Measurements from ENCODE around the gene POR. TPM values are rescaled to one million over a fixed set of nuclear protein-coding genes. Genes with fewer than 3 reads are reported as not detected.

POR gene
- total RNA-seq, 1 experiment from 2014 or later: 45.1 TPM

- no peak overlapping the region for H3K4me3 Mint-ChIP-seq (ENCODE audit: unreplicated experiment)
- H3K36me3 Mint-ChIP-seq (ENCODE audit: insufficient read depth, unreplicated experiment): peaks cover 31% of the 10 kb centered on the region
- ChIA-PET POLR2A (interaction anchor here (1.0 kb wide), 1 partner anchor 9 kb away, joined by 3 read pairs; no protein-coding TSS in a partner anchor), CTCF (no interaction called here)
- no peak for DNase-seq (ENCODE audit: unreplicated experiment)
- H3K4me1 Mint-ChIP-seq (ENCODE audit: insufficient read depth, unreplicated experiment): peaks cover 5% of the 10 kb centered on the region
- no peaks in the 10 kb centered on the region for H3K9me3 Mint-ChIP-seq (ENCODE audit: unreplicated experiment)
- H3K27ac Mint-ChIP-seq (ENCODE audit: low read depth, unreplicated experiment): no peak overlapping the region
- no peak for TF ChIP-seq CTCF (IDR thresholded peaks at IDR 0.05; ENCODE audit: unreplicated experiment)
- intact Hi-C loops (cut with micrococcal nuclease): no loop called here
- BruUV-seq (replicated peaks): no TSS peak
- no peaks in the 10 kb centered on the region for H3K27me3 Mint-ChIP-seq (ENCODE audit: insufficient read depth, unreplicated experiment)
Measured at GRCh38 chr7:75985009-75985517, 70.1 kb downstream of the POR start.

DNA sequence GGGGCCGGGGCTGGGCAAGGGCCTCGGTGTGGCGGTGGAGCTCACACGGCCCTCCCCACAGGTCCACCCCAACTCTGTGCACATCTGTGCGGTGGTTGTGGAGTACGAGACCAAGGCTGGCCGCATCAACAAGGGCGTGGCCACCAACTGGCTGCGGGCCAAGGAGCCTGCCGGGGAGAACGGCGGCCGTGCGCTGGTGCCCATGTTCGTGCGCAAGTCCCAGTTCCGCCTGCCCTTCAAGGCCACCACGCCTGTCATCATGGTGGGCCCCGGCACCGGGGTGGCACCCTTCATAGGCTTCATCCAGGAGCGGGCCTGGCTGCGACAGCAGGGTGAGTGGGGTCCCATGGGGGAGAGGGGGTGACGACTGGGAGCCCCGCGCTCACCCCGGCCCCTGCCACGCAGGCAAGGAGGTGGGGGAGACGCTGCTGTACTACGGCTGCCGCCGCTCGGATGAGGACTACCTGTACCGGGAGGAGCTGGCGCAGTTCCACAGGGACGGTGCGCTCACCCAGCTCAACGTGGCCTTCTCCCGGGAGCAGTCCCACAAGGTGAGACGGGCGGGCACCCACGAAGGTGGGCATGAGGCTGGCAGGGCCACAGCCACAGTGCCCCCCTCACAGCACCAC lies 70.7 kb downstream of the POR start:
- TF ChIP-seq CTCF (IDR thresholded peaks at IDR 0.05; ENCODE audit: unreplicated experiment): no peak
- ChIA-PET CTCF (no interaction called here), POLR2A (interaction anchor here (1.0 kb wide), 1 partner anchor 10 kb away, joined by 3 read pairs; no protein-coding TSS in a partner anchor)
- no peak overlapping the region for H3K27ac Mint-ChIP-seq (ENCODE audit: low read depth, unreplicated experiment)
- TSS peak; percentile 55 for BruUV-seq (replicated peaks)
- no peak for DNase-seq (ENCODE audit: unreplicated experiment)
- peaks cover 10% of the 10 kb centered on the region for H3K4me1 Mint-ChIP-seq (ENCODE audit: insufficient read depth, unreplicated experiment)
- peaks cover 31% of the 10 kb centered on the region for H3K36me3 Mint-ChIP-seq (ENCODE audit: insufficient read depth, unreplicated experiment)
- H3K9me3 Mint-ChIP-seq (ENCODE audit: unreplicated experiment): no peaks in the 10 kb centered on the region
- H3K27me3 Mint-ChIP-seq (ENCODE audit: insufficient read depth, unreplicated experiment): no peaks in the 10 kb centered on the region
- no peak overlapping the region for H3K4me3 Mint-ChIP-seq (ENCODE audit: unreplicated experiment)
- intact Hi-C loops (cut with micrococcal nuclease): no loop called here

DNA sequence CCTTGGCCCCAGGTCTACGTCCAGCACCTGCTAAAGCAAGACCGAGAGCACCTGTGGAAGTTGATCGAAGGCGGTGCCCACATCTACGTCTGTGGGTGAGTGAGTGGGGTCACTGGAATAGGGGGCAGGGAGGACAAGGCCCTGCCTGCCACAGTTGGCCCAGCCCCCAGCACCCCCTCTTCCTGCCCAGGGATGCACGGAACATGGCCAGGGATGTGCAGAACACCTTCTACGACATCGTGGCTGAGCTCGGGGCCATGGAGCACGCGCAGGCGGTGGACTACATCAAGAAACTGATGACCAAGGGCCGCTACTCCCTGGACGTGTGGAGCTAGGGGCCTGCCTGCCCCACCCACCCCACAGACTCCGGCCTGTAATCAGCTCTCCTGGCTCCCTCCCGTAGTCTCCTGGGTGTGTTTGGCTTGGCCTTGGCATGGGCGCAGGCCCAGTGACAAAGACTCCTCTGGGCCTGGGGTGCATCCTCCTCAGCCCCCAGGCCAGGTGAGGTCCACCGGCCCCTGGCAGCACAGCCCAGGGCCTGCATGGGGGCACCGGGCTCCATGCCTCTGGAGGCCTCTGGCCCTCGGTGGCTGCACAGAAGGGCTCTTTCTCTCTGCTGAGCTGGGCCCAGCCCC lies 71.3 kb downstream of the POR start:
- DNase-seq (ENCODE audit: unreplicated experiment): no peak
- intact Hi-C loops (cut with micrococcal nuclease): no loop called here
- Mint-ChIP-seq H3K27me3 (ENCODE audit: insufficient read depth, unreplicated experiment) (no peaks in the 10 kb centered on the region), H3K4me3 (ENCODE audit: unreplicated experiment) (no peak overlapping the region), H3K27ac (ENCODE audit: low read depth, unreplicated experiment) (no peak overlapping the region), H3K36me3 (ENCODE audit: insufficient read depth, unreplicated experiment) (peaks cover 31% of the 10 kb centered on the region), H3K4me1 (ENCODE audit: insufficient read depth, unreplicated experiment) (peaks cover 16% of the 10 kb centered on the region), H3K9me3 (ENCODE audit: unreplicated experiment) (no peaks in the 10 kb centered on the region)
- CTCF ChIA-PET: no interaction called here
- POLR2A ChIA-PET: no interaction called here
- no TSS peak for BruUV-seq (replicated peaks)
- no peak for TF ChIP-seq CTCF (IDR thresholded peaks at IDR 0.05; ENCODE audit: unreplicated experiment)

DNA sequence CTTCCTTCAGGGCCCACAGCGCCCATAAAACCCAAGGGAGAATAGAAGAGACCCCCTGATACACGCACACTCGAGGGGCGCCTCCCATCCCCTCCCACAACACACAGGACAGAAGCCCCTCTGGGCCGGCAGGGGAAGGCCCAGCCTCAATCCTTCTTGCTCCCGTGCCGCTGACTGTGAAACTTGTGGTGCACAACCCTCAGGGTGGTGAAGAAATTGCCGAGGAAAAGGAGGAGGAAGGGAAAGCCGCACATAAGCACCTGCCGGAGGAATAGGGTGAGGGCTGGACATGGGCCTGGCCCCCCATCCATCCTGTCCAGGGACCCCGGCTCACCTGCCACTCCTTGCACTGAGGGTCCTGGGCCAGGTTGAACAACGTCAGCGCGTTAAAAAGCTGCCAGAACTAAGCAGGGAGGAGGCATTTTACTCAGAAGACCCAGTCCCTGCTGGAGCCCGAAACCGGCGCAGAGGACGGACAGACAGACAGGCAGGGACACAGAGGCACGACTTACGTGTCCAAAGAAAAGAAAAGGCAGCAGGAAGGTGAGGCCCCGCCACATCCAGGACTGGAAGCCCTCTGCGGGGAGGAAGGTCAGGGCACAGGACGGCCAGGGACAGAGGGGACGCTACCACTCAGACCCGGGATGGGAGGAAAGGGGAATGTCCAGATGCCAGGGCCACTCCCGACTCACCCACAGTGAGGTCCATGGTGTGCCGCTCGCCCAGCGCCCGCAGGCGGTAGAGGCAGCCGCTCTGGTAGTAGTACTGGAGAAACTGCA lies 72.3 kb downstream of the POR start:
- no peaks in the 10 kb centered on the region for H3K27me3 Mint-ChIP-seq (ENCODE audit: insufficient read depth, unreplicated experiment)
- no peaks in the 10 kb centered on the region for H3K9me3 Mint-ChIP-seq (ENCODE audit: unreplicated experiment)
- TF ChIP-seq CTCF (IDR thresholded peaks at IDR 0.05; ENCODE audit: unreplicated experiment): no peak
- no peak overlapping the region for H3K27ac Mint-ChIP-seq (ENCODE audit: low read depth, unreplicated experiment)
- intact Hi-C loops (cut with micrococcal nuclease): no loop called here
- no TSS peak for BruUV-seq (replicated peaks)
- peaks cover 25% of the 10 kb centered on the region for H3K36me3 Mint-ChIP-seq (ENCODE audit: insufficient read depth, unreplicated experiment)
- no peak for DNase-seq (ENCODE audit: unreplicated experiment)
- H3K4me3 Mint-ChIP-seq (ENCODE audit: unreplicated experiment): no peak overlapping the region
- POLR2A ChIA-PET: no interaction called here
- peaks cover 17% of the 10 kb centered on the region for H3K4me1 Mint-ChIP-seq (ENCODE audit: insufficient read depth, unreplicated experiment)
- CTCF ChIA-PET: no interaction called here
